ENCODE data around the gene SUGCT.

Gene SUGCT

GRCh38 chr7:40520986-40521738 is 386.4 kb downstream of the SUGCT start:
- Histone ChIP-seq H3K27ac (no peak overlapping the region), H3K9ac (no peak overlapping the region), H3K4me1 (no peaks in the 10 kb centered on the region), H3K79me2 (no peaks in the 10 kb centered on the region), H3K9me3 (ENCODE audit: control insufficient read depth, low read length) (no peaks in the 10 kb centered on the region), H3K36me3 (ENCODE audit: control insufficient read depth, insufficient read depth, low read length) (no peaks in the 10 kb centered on the region), H2AFZ (no peak overlapping the region), H3K4me3 (ENCODE audit: low read depth, low read length) (no peak overlapping the region), H3K4me2 (ENCODE audit: low read length) (no peak overlapping the region), H3K27me3 (ENCODE audit: control insufficient read depth, insufficient read depth, low read length) (no peaks in the 10 kb centered on the region)
- no peak for TF ChIP-seq CTCF (IDR thresholded peaks at IDR 0.05)

GRCh38 chr7:40525764-40526163 is 391.0 kb downstream of the SUGCT start:
- no peaks in the 10 kb centered on the region for H3K4me1 ChIP-seq
- no peak overlapping the region for H3K9ac ChIP-seq
- H3K9me3 ChIP-seq (ENCODE audit: control insufficient read depth, low read length) = no peaks in the 10 kb centered on the region
- TF ChIP-seq CTCF (IDR thresholded peaks at IDR 0.05) = no peak
- H3K79me2 ChIP-seq = no peaks in the 10 kb centered on the region
- H3K27ac ChIP-seq = no peak overlapping the region
- no peaks in the 10 kb centered on the region for H3K36me3 ChIP-seq (ENCODE audit: control insufficient read depth, insufficient read depth, low read length)
- H3K27me3 ChIP-seq (ENCODE audit: control insufficient read depth, insufficient read depth, low read length) = no peaks in the 10 kb centered on the region
- no peak overlapping the region for H3K4me2 ChIP-seq (ENCODE audit: low read length)
- H3K4me3 ChIP-seq (ENCODE audit: low read depth, low read length) = no peak overlapping the region
- no peak overlapping the region for H2AFZ ChIP-seq

DNA sequence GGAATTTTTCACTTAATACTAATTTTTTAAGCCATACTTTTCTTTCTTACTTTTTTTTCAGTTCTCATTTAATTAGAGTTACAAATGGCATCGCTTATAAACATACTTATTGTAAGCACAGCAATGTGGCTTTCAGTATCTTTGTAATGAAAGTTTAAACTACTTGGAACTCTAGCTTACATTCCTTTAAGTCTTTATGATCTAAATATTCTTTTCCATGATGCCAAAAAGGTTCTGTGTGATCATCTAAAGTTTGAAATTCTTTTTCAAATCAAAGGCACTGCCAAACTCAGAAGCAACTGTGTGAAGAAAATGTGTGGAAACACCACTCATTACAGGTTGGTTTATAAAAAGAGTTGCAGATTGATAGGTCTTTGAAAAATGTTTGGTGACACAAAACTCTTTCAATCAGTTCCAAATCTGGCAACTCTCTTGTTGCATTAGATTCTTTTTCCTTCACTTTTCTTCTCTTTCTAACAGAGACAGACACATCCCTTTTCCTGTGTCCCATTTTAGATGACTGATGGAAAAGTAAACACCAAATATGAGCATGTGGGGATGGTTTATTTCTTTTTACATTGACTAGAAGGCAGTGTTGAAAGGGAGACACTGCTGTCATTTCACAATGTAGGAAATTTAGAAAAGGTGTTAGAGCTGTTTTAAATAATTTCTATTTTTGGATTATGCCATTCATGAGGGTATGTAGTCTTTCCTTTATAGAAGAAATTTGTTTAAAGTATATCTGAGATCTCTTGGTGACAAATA is 392.3 kb downstream of the SUGCT start:
- no peak overlapping the region for H3K27ac ChIP-seq
- H3K36me3 ChIP-seq (ENCODE audit: control insufficient read depth, insufficient read depth, low read length) = no peaks in the 10 kb centered on the region
- H3K4me3 ChIP-seq (ENCODE audit: low read depth, low read length) = no peak overlapping the region
- no peaks in the 10 kb centered on the region for H3K4me1 ChIP-seq
- H3K9me3 ChIP-seq (ENCODE audit: control insufficient read depth, low read length) = no peaks in the 10 kb centered on the region
- H3K9ac ChIP-seq = no peak overlapping the region
- H3K27me3 ChIP-seq (ENCODE audit: control insufficient read depth, insufficient read depth, low read length) = no peaks in the 10 kb centered on the region
- no peak for TF ChIP-seq CTCF (IDR thresholded peaks at IDR 0.05)
- no peaks in the 10 kb centered on the region for H3K79me2 ChIP-seq
- no peak overlapping the region for H2AFZ ChIP-seq
- no peak overlapping the region for H3K4me2 ChIP-seq (ENCODE audit: low read length)

DNA sequence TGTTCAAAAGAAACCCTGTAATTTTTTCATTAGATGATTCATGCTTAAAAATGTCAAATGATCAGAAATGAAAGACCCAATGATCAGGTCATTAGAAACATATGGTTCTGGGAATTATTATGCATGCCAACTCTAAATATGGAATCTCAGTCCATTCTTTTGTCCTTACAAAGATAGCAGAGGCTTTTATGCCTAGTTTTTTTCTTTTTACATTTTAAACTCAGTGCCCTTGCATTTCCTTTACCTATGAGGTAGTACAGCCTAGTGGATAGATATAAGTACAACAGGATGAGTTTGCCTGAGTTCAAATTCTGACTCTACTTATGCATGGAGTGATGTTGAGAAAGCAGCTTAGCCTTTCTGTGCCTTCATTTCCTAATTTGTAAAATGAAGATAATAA is 392.9 kb downstream of the SUGCT start:
- no peaks in the 10 kb centered on the region for H3K79me2 ChIP-seq
- no peak overlapping the region for H3K9ac ChIP-seq
- no peak overlapping the region for H3K4me3 ChIP-seq (ENCODE audit: low read depth, low read length)
- H3K4me2 ChIP-seq (ENCODE audit: low read length) = no peak overlapping the region
- H3K27ac ChIP-seq = no peak overlapping the region
- H3K9me3 ChIP-seq (ENCODE audit: control insufficient read depth, low read length) = no peaks in the 10 kb centered on the region
- no peaks in the 10 kb centered on the region for H3K27me3 ChIP-seq (ENCODE audit: control insufficient read depth, insufficient read depth, low read length)
- H3K36me3 ChIP-seq (ENCODE audit: control insufficient read depth, insufficient read depth, low read length) = no peaks in the 10 kb centered on the region
- no peak overlapping the region for H2AFZ ChIP-seq
- H3K4me1 ChIP-seq = no peaks in the 10 kb centered on the region
- TF ChIP-seq CTCF (IDR thresholded peaks at IDR 0.05) = no peak

Data from parathyroid adenoma (tissue), 2 donors.